Common myeloid progenitor, CD34-positive (primary cell): ENCODE data around the gene EDEM1.

Experiments
- CTCF ChIA-PET: fragments of 350-600 bp; sonication (Branson Sonifier 250); formaldehyde crosslinking; loops from one replicate; lab custom pipeline; 2021; ENCODE audit warnings: antibody characterized with exemption; lab: Charles Lee
- POLR2A ChIA-PET: fragments of 350-600 bp; sonication (Branson Sonifier 250); formaldehyde crosslinking; loops from one replicate; lab custom pipeline; 2021; ENCODE audit warnings: antibody characterized with exemption; lab: Charles Lee
- DNase-seq, 3 donors: peaks; one replicate each; pipeline versions ENCODE4 v3.0.0 to v3.0.0-alpha.2; 2013
- H3K27ac ChIP-seq, 2 experiments: 1 replicate in 1 of 2; 2 replicates in 1 of 2; pipeline ENCODE4 v1.7.0; 2013; ENCODE audit warnings: inconsistent platforms in 2 of 2, low read length in 2 of 2, mild to moderate bottlenecking in 2 of 2, low read depth in 1 of 2, moderate library complexity in 1 of 2; ENCODE audit not compliant: severe bottlenecking in 2 of 2, insufficient read depth in 1 of 2, poor library complexity in 1 of 2
- H3K27me3 ChIP-seq, 5 experiments: replicated peaks in 2 of 5; 1 replicate in 3 of 5; 2 replicates in 2 of 5; pipeline versions ENCODE4 v1.6.1 to v1.7.0; 2013; ENCODE audit warnings: low read length in 4 of 5, mild to moderate bottlenecking in 2 of 5, moderate library complexity in 2 of 5, inconsistent platforms in 1 of 5; ENCODE audit not compliant: insufficient read depth in 5 of 5, control insufficient read depth in 4 of 5
- H3K36me3 ChIP-seq, 4 experiments: 1 replicate in 2 of 4; 2 replicates in 2 of 4; pipeline versions ENCODE4 v1.6.1 to v1.7.0; 2013; ENCODE audit warnings: low read length in 3 of 4, control low read depth in 1 of 4, mild to moderate bottlenecking in 1 of 4; ENCODE audit not compliant: control insufficient read depth in 4 of 4, insufficient read depth in 4 of 4
- H3K4me1 ChIP-seq, 4 experiments: 1 replicate in 3 of 4; 2 replicates in 1 of 4; pipeline versions ENCODE4 v1.6.1 to v1.7.1; 2013; ENCODE audit warnings: low read length in 3 of 4, mild to moderate bottlenecking in 3 of 4, control low read depth in 1 of 4, inconsistent platforms in 1 of 4, moderate library complexity in 1 of 4; ENCODE audit not compliant: control insufficient read depth in 4 of 4, insufficient read depth in 4 of 4; ENCODE audit errors: control extremely low read depth in 1 of 4
- H3K4me3 ChIP-seq, 7 experiments: 1 replicate in 4 of 7; 2 replicates in 3 of 7; pipeline versions ENCODE4 v1.5.1 to v1.7.0; 2013; ENCODE audit warnings: mild to moderate bottlenecking in 7 of 7, low read length in 6 of 7, moderate library complexity in 6 of 7, inconsistent platforms in 2 of 7, low read depth in 2 of 7, control low read depth in 1 of 7; ENCODE audit not compliant: insufficient read depth in 4 of 7, control insufficient read depth in 1 of 7; ENCODE audit errors: extremely low read depth in 1 of 7
- H3K9me3 ChIP-seq, 5 experiments: 1 replicate in 4 of 5; 2 replicates in 1 of 5; pipeline versions ENCODE4 v1.6.1 to v1.7.1; 2013; ENCODE audit warnings: low read length in 4 of 5, mild to moderate bottlenecking in 2 of 5, inconsistent platforms in 1 of 5, low read depth in 1 of 5, moderate library complexity in 1 of 5; ENCODE audit not compliant: control insufficient read depth in 4 of 5, insufficient read depth in 2 of 5; ENCODE audit errors: control extremely low read depth in 1 of 5
- WGBS: methylation state at CpG from one replicate; pipeline ENCODE4 v1.1.5; 2013; ENCODE audit not compliant: insufficient coverage; 5-methylcytosine and 5-hydroxymethylcytosine counted together

The EDEM1 gene

DNA sequence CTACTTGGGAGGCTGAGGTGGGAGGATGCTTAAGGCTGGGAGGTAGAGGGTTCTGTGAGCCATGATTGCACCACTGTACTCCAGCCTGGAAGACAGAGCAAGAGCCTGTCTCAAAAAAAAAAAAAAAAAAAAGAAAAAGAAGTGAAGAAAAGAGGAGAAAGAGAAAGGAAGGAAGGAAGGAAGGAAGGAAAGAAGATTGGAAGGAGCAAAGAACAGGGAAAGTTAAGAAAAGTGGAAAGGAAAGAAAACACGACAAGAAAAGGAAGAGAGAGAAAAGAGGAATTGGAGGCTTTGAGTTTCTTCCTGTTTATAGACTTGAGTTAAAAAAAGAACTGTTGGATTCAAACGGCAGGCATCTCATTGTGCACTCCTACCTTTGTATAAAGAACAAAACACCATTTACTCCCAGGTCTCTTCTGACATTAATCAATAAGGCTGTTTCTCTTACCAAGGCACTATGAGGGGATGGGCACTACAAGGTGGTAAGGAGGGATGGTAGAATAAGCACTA lies 73.5 kb downstream of the EDEM1 start:
- 0% methylated on average over 1 of the region's 2 CpGs for WGBS
- no peak overlapping the region for H3K27ac ChIP-seq

DNA sequence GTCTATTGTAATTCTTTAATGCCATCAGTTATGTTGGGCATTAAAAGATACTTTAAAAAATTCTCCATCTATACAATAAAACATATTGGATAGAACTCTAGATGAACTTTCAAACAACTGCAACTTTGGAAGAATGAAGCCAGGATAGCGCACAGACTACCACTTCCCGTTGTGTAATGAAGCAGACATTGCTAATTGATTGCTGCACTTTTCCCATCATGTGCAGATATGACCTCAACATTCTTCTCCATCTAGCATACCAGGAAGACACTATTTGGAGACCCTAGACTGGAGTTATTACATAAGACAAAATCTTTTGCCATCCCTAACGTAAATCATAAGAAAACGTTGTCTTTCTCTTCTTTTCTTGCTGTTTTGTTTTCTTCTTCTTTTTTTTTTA lies 75.0 kb downstream of the EDEM1 start:
- 94% methylated on average over 2 of the region's 4 CpGs for WGBS
- H3K9me3 ChIP-seq: no peaks in the 10 kb centered on the region
- H3K4me1 ChIP-seq: peaks cover 4 to 18% (median 10%) of the 10 kb centered on the region in 4 experiments
- no peaks in the 10 kb centered on the region for H3K27me3 ChIP-seq
- CTCF ChIA-PET: no interaction called here
- POLR2A ChIA-PET: no interaction called here
- DNase-seq: no peak
- H3K27ac ChIP-seq: no peak overlapping the region
- no peaks in the 10 kb centered on the region for H3K36me3 ChIP-seq
- no peak overlapping the region for H3K4me3 ChIP-seq

More for the DNA sequence above, 73.5 kb downstream of the EDEM1 start:
- Histone ChIP-seq H3K36me3 (no peaks in the 10 kb centered on the region), H3K9me3 (no peaks in the 10 kb centered on the region), H3K27me3 (no peaks in the 10 kb centered on the region), H3K4me3 (no peak overlapping the region), H3K4me1 (peaks cover 4 to 18% (median 10%) of the 10 kb centered on the region in 4 experiments)
- ChIA-PET CTCF (no interaction called here), POLR2A (no interaction called here)
- DNase-seq: peak in 2 of 3 donors; percentile 43 to 59

GRCh38 chr3:5264093-5264600 lies 76.6 kb downstream of the EDEM1 start:
- peaks cover 4 to 18% (median 10%) of the 10 kb centered on the region in 4 experiments for H3K4me1 ChIP-seq
- H3K27ac ChIP-seq: no peak overlapping the region
- H3K4me3 ChIP-seq: no peak overlapping the region
- WGBS: 100% methylated on average over 1 of the region's 4 CpGs
- POLR2A ChIA-PET: no interaction called here
- no peak for DNase-seq
- H3K9me3 ChIP-seq: no peaks in the 10 kb centered on the region
- H3K36me3 ChIP-seq: no peaks in the 10 kb centered on the region
- no peaks in the 10 kb centered on the region for H3K27me3 ChIP-seq
- CTCF ChIA-PET: no interaction called here

- no peak for DNase-seq
- Histone ChIP-seq H3K4me3 (no peak overlapping the region), H3K36me3 (no peaks in the 10 kb centered on the region), H3K9me3 (no peaks in the 10 kb centered on the region), H3K27me3 (no peaks in the 10 kb centered on the region), H3K27ac (no peak overlapping the region), H3K4me1 (peaks cover 4 to 14% (median 9%) of the 10 kb centered on the region in 4 experiments)
- ChIA-PET POLR2A (no interaction called here), CTCF (interaction anchor here (1.3 kb wide), 1 partner anchor 9 kb away, joined by 3 read pairs; no protein-coding TSS in a partner anchor)
- 96% methylated on average over 6 of the region's 7 CpGs for WGBS
Measured at GRCh38 chr3:5264896-5265770, 77.6 kb downstream of the EDEM1 start.

DNA sequence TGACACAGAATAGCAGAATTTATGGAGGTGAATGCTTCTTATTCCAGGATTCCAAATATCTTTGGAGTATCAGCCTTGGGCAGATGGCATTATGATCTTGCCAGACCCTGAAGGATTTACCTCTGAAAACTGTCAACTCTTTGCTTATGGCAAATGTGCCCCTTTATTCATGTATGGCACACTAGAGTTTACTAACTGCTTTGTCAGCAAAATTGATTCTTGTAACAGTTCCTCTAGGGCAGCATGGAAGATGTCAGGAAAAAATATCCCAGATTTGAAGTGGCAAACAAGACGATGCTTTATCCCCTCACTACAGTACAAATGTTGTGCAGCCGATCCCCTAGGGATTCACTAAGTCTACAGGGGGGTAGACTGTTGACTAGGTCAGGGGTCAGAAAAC lies 79.7 kb downstream of the EDEM1 start:
- no CpG with 5 or more reads among the region's 2 CpGs for WGBS
- H3K27ac ChIP-seq: no peak overlapping the region
- ChIA-PET CTCF (no interaction called here), POLR2A (no interaction called here)
- H3K27me3 ChIP-seq: no peaks in the 10 kb centered on the region
- H3K36me3 ChIP-seq: no peaks in the 10 kb centered on the region
- H3K4me3 ChIP-seq: no peak overlapping the region
- no peaks in the 10 kb centered on the region for H3K4me1 ChIP-seq
- DNase-seq: no peak
- H3K9me3 ChIP-seq: no peaks in the 10 kb centered on the region

DNA sequence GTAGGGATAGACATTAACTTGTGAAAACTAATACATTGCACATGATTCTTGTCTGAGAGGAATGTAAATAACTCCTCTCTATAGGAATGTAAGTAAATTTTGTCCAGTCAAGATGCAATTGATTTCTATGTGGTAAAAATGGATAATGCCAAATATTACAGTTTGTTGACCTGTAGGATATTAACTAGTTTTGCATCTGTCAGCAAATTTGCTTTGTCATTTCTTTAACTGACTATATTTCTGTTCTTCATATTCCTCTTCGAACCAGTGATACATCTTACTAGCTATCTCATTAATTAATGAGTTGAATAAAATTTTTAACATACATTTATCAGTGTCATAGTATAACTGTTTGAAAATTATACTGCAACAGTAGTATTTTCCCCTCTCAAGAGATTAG lies 80.4 kb downstream of the EDEM1 start:
- Histone ChIP-seq H3K27ac (no peak overlapping the region), H3K36me3 (no peaks in the 10 kb centered on the region), H3K4me3 (no peak overlapping the region), H3K4me1 (no peaks in the 10 kb centered on the region), H3K27me3 (no peaks in the 10 kb centered on the region), H3K9me3 (no peaks in the 10 kb centered on the region)
- no CpG with 5 or more reads among the region's 1 CpG for WGBS
- no peak for DNase-seq
- ChIA-PET POLR2A (no interaction called here), CTCF (no interaction called here)
